Stimulated activated CD8-positive, alpha-beta memory T cell treated with anti-CD3 and anti-CD28 coated beads, Interleukin-2, amount 100 ng/mL, for 1 hour (primary cell): ENCODE measurements around the gene CPNE7.

Experiments
- DNase-seq, 2 donors: peaks; one replicate each; pipeline ENCODE4 v3.0.0-alpha.2; 2020; ENCODE audit warnings: low read depth in 2 of 2

Gene CPNE7

DNA sequence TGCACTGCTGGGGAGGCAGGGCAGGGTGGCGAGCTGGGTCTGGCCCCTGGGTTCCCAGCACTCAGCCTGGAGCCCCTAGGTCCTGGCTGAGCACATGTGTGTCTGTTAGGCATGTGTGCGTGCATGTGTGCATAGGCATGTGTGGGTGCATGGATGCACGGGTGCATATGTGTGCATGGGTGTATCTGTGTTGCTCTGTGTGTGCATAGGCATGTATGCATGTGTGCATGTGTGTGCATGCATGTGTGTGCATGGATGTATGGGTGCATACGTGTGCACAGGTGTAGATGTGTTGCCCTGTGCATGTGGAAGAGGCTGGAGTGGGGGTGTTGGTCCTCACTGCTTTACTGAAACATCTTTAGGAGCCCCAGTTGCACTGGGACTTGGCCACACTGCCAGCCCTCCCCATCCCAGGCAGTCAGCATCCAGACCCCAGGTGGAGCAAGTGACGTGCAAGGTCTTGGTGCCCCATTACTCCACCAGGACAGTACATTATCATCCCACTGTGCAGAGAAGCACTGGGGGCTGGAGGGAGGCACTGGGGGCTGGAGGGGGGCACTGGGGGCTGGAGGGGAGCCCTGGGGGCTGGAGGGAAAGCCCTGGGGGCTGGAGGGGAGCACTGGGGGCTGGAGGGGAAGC lies 27.5 kb downstream of the CPNE7 start:
- no peak for DNase-seq

- no peak for DNase-seq
These were observed 29.2 kb downstream of the CPNE7 start for GRCh38 chr16:89604764-89605163.

DNA sequence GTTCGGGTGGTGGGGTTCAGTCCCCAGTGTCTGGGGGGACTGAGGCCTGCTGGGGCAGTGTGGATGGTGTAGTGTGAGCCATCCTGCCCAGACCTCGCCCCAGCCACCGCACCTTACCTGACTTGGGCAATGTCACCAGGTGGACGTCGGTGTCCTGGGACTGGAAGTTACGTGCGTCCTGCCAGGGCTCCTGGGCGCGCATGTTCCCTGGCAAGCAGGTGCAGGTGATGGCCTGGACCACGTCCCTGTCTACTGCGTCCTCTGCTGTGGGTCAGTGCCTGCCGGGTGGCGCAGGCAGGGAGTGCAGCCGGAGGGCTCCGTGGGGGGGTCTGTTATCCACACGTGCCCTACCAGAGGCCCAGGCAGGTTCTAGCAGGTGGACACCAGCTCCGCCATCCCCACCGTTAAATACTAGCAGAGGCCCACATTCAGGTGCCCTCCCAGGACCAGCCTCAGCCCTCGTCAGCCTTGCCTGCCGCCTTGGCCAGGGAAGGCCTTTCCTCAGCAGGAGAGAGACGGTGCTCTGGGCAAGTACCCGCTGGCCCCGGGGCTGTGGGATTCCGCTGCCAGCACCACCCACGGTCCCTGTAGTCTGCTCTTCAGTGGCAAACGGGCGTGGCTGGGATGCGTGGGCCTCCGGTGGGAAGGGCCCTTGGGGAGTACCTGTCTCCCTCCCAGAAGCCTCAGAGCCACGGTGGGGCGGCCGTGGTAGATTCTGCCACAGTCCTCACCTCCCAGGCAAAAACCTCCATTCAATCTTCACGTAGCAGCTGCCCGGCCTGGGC lies 29.8 kb downstream of the CPNE7 start:
- no peak for DNase-seq

DNA sequence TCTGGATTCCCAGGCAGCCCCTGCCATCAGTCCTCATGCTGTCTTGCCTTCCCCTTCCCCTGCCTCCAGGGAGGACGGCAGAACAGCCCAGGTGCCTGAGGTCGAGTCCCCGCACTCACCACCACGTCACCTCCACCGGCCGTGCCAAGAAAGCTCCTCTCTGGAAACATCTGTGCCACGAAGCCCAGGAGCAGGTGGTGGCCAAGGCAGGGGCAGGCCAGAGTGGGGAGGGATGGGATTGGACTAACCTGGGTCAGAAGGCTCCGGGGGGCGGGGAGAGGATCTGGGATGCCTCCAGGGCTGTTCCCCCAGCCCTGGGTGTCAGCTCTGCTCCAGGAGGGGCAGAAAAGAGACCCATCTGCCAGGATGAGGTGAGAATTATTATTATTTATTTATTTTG lies 30.4 kb downstream of the CPNE7 start:
- DNase-seq, result no peak

DNA sequence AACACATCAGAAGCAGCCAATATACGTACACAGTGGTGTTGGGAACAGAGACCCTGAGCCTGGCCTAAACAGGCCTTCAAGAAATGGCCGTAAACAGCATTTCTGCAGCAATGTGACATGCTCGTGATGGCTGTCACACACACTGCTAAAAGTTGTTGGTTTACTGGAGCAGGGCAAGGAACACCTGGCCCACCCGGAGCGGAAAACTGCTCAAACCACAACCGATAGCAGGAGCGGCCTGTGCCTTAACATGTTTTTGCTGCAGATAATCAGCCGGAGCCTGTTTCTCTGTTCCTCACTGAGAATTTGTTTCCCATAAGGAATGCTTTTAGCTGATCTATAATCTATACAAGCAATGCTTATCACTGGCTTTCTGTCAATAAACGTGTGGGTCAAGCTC lies 31.9 kb downstream of the CPNE7 start:
- DNase-seq, result no peak

DNA sequence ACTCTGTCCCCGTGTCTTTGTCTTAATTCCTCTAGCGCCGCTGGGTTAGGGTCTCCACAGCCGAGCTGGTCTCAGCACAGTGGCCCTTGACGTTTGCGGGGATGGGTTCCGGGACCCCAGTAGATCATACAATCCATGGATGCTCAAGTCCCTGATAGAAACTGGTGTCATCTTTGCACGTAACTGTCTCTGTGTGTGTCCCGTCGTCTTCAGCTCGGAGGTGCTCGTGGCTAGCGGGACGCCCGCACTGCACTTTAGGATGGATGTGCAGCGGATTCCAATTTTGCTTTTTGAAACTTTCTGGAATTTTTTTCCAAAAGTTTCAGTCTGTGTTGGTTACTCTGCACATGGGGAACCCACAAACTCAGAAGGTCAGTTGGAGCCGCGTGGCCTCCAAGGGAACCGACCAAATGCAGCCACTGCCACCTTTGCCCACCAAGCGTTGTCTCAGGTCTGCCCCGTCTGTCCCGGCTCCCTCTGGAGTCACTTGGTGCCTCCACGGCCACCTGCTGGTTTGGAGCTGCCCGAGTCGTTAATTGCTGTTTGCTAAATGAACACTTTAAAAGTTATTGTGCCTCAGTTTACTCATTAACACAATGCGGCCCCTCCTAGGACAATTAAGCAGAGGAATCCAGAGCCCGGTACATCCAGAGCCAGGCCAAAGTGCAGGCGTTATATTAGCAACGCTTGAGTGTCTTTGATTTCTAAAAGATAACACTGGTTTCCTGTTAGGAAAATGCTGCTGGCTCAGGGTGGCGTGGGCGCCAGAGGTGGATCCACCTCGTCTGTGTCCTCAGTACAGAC lies 32.6 kb downstream of the CPNE7 start:
- no peak for DNase-seq

- DNase-seq, result no peak
These were observed 34.5 kb downstream of the CPNE7 start for GRCh38 chr16:89610108-89610453.

DNA sequence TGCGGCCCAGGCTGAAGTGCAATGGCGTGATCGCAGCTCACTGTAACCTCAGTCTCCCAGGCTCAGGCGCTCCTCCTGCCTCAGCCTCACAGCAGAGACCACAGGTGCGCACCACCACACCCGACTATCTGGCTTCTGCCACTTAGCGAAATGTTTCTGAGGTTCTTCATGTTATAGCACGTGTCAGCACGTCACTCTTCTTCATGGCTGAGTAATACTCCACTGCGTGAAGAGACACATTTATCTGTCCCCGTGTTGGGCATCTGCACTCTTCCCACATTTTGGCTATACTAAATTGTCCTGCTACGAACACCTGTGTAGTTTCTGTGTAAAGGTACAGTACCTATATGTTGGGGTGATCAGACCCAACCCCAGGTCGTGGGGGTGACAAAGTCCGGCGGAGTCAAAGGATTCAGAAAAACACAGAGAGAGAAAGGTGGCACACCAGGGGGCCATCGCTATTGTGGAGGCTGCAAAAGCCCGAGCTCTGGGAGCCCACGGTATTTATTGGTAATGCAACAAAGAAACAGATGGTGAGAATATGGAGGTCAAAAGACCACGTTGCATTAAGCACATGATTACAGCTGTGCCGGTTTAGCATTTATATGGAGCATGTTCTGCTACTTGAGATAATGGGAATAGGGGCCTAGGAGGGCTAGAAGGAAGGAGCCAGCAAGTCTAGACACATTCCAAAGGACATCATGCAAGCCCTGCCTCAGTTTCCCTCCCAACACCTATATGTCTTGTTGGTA lies 37.0 kb downstream of the CPNE7 start:
- DNase-seq, result no peak

GRCh38 chr16:89613231-89613953 lies 37.8 kb downstream of the CPNE7 start, which contains the start of gene DPEP1:
Gene DPEP1, plus strand, starts transcription at chr16:89613642. Its CDS starts 16,769 bp downstream, at chr16:89630411.
- DNase-seq, result no peak

GRCh38 chr16:89613954-89614459 lies 38.4 kb downstream of the CPNE7 start:
- no peak for DNase-seq

DNA sequence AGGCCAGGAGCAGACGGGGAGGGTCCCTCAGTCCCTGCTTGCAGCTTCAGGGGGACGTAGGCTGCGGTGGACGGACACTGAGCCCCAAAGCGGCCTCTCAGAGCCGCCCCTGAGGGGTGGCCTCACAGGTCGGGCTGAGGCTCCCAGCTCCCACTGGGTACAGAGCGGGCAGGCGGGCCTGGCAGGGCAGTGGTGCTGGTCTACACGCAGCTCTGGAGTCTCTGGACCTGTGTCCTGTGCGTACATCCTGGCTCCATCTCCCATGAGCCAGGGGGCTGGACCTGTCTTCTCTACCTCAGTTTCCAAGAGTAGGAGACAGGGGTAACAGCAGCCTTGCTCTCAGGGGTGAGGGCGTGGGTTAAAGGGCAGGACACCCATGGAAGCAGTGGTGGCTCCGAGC lies 39.6 kb downstream of the CPNE7 start:
- no peak for DNase-seq

DNA sequence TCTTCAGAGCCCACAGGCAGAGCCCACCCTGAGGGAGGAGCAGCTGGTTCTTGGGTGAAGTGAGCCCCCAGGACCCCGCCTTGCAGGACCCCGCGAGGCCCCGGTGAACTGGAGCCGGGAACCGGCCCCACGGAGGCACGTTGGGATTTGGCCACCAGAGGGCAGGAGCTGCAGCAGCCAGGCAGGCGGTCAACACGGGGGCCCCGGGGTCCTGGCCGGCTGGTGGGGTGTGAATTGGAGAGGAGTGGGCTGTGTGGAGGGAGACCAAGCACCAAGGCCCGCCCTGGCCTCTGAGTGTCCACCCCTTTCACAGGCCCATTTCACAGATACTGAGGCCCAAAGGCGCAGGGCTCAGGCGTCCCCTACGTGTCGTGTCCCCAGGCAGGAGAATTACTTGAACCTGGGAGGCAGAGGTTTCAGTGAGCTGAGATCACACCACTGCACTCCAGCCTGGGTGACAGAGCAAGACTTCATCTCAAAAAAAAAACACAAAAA lies 40.1 kb downstream of the CPNE7 start:
- DNase-seq, result no peak

DNA sequence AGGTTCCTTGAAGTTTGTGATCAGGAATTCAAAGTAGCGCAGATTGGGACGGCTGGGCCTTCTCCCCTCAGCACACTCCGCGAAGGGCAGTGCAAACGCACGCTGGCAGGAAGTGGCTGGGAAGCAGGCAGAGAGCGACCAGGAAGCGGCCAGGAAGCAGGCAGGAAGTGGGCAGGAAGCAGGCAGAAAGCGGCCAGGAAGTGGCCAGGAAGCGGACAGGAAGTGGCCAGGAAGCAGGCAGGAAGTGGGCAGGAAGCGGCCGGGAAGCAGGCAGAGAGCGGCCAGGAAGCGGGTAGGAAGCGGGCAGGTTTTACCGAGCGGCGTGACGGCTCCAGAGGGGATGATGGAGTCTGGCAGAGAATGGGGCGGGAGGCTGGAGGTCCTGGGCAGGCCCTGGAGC lies 41.1 kb downstream of the CPNE7 start:
- DNase-seq, result no peak

DNA sequence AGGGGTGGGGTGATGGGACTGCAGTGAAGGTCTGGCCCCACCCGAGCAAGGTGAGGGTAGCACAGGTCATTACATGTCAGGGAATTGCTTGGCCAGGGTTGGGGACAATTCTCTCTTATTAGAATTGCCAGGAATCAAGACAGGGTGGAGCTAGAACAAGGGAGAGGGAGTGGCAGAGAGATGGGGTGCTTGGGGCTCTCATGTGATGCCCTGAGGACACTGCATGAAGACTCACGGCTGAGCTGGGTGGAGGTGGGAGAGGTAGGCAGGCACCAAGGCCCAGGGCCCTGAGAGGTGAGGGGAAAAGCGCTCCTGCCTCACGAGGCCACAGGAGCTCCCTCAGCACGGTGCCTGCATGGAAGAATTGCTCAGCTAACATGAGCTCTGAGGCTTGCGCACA lies 41.5 kb downstream of the CPNE7 start:
- no peak for DNase-seq

GRCh38 chr16:89618109-89618998 lies 42.8 kb downstream of the CPNE7 start:
- no peak for DNase-seq

GRCh38 chr16:89619840-89620239 lies 44.3 kb downstream of the CPNE7 start:
- no peak for DNase-seq

DNA sequence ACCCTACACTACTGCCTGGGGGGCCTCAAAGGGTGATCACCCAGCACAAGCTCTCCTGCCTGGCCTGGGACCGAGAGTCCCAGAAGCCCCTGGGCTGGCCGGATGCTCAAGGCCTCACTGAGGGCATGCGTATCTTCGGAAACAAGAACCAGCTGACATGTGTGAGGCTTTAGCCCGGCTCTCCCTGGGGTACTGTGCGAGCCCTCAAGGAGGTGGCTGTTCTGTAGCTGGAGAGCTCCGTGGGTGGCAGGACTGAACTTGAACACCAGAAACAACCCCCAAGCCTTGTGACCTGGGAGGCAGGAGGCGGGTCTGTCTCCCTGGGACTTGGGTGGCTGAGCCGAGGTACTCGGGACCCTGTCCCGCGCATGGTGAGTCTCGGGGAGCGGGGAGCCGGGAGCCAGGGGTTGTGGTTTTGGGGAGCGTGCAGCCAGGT lies 44.9 kb downstream of the CPNE7 start:
- no peak for DNase-seq

- DNase-seq, result no peak
These were observed 45.7 kb downstream of the CPNE7 start for GRCh38 chr16:89621136-89621697.

- no peak for DNase-seq
These were observed 46.3 kb downstream of the CPNE7 start for GRCh38 chr16:89621698-89622409.
